Upper lobe of right lung (tissue), 1 donor: ENCODE measurements around the gene TSSK3. TPM values are rescaled to one million over a fixed set of nuclear protein-coding genes. Genes with fewer than 3 reads are reported as not detected.
A peak's percentile ranks its signal among the peaks of the same experiment; 100 is the strongest.

Experiments used
- ATAC-seq: fragments of 200-7000 bp; cut with Tn5 transposase; one replicate; pipeline ENCODE4 v1.9.1; 2020; ENCODE audit warnings: mild to moderate bottlenecking, moderate library complexity
- DNase-seq: peaks from one replicate; pipeline ENCODE4 v3.0.0-alpha.2; 2020
- H3K27ac ChIP-seq: fragments of 200-600 bp; one replicate; pipeline ENCODE4 v1.8.0; 2022
- H3K27me3 ChIP-seq: fragments of 200-600 bp; one replicate; pipeline ENCODE4 v1.8.0; 2022; ENCODE audit warnings: mild to moderate bottlenecking
- H3K36me3 ChIP-seq: fragments of 200-600 bp; one replicate; pipeline ENCODE4 v1.8.0; 2022
- H3K4me1 ChIP-seq: fragments of 200-600 bp; one replicate; pipeline ENCODE4 v1.8.0; 2022
- H3K4me3 ChIP-seq: fragments of 200-600 bp; one replicate; pipeline ENCODE4 v1.8.0; 2022; ENCODE audit warnings: mild to moderate bottlenecking
- H3K9me3 ChIP-seq: fragments of 200-600 bp; one replicate; pipeline ENCODE4 v1.8.0; 2022
- CTCF ChIP-seq: fragments of 200-600 bp; IDR thresholded peaks from one replicate; pipeline ENCODE4 v1.8.0; 2022; ENCODE audit warnings: antibody characterized with exemption
- intact Hi-C: fragments of 100-400 bp; cut with DNase I; formaldehyde crosslinking; loops from one replicate; pipeline ENCODE4 v1.11.0; 2022
- total RNA-seq: library from RNA; stranded (reverse); fragmentation: NEBNext Ultra II Directional; extraction: Animal tissue kit (Norgen Biotek cat#: 25700); gene quantifications from one replicate; pipeline ENCODE4 v1.2.1, GENCODE V29; 2021
- donor health status: DM: no; HTN: yes; CAD: no; lungs with severe emphysema.

The TSSK3 gene
- total RNA-seq, 1 donor from 2014 or later, result 2.5 TPM

GRCh38 chr1:32341971-32342370 is 20.4 kb upstream of the TSSK3 start:
- TF ChIP-seq CTCF, result no peak
- Histone ChIP-seq H3K36me3 (no peaks in the 10 kb centered on the region), H3K27me3 (no peaks in the 10 kb centered on the region), H3K4me1 (peaks cover 29% of the 10 kb centered on the region), H3K27ac (no peak overlapping the region), H3K9me3 (no peaks in the 10 kb centered on the region), H3K4me3 (no peak overlapping the region)
- intact Hi-C loops, result no loop called here
- DNase-seq (no peak), ATAC-seq (peak; percentile 3)

GRCh38 chr1:32342704-32343103 is 19.6 kb upstream of the TSSK3 start:
- no peaks in the 10 kb centered on the region for H3K9me3 ChIP-seq
- no peaks in the 10 kb centered on the region for H3K36me3 ChIP-seq
- intact Hi-C loops, result no loop called here
- ATAC-seq (no peak), DNase-seq (no peak)
- TF ChIP-seq CTCF, result no peak
- no peak overlapping the region for H3K27ac ChIP-seq
- H3K27me3 ChIP-seq, result no peaks in the 10 kb centered on the region
- H3K4me3 ChIP-seq, result no peak overlapping the region
- peaks cover 21% of the 10 kb centered on the region for H3K4me1 ChIP-seq

GRCh38 chr1:32345289-32345827 is 17.0 kb upstream of the TSSK3 start:
- peaks cover 34% of the 10 kb centered on the region for H3K4me1 ChIP-seq
- TF ChIP-seq CTCF, result no peak
- H3K36me3 ChIP-seq, result no peaks in the 10 kb centered on the region
- peak overlapping the region; percentile 2 for H3K27ac ChIP-seq
- H3K4me3 ChIP-seq, result no peak overlapping the region
- ATAC-seq (peak; percentile 39), DNase-seq (no peak)
- no peaks in the 10 kb centered on the region for H3K9me3 ChIP-seq
- intact Hi-C loops, result no loop called here
- no peaks in the 10 kb centered on the region for H3K27me3 ChIP-seq

GRCh38 chr1:32346532-32347157 is 15.7 kb upstream of the TSSK3 start:
- intact Hi-C loops, result no loop called here
- Histone ChIP-seq H3K36me3 (no peaks in the 10 kb centered on the region), H3K4me1 (peaks cover 41% of the 10 kb centered on the region), H3K4me3 (no peak overlapping the region), H3K9me3 (no peaks in the 10 kb centered on the region), H3K27me3 (no peaks in the 10 kb centered on the region), H3K27ac (no peak overlapping the region)
- TF ChIP-seq CTCF, result no peak
- ATAC-seq (no peak), DNase-seq (no peak)

GRCh38 chr1:32349211-32349708 is 13.1 kb upstream of the TSSK3 start:
- peak; percentile 68 for DNase-seq
- H3K27me3 ChIP-seq, result no peaks in the 10 kb centered on the region
- no peak overlapping the region for H3K4me3 ChIP-seq
- no peaks in the 10 kb centered on the region for H3K9me3 ChIP-seq
- TF ChIP-seq CTCF, result no peak
- H3K27ac ChIP-seq, result peak overlapping the region; percentile 14
- H3K36me3 ChIP-seq, result no peaks in the 10 kb centered on the region
- peak; percentile 2 for ATAC-seq
- H3K4me1 ChIP-seq, result peaks cover 65% of the 10 kb centered on the region
- intact Hi-C loops, result no loop called here
